ENCODE results near the gene ZNF331.

The ZNF331 gene

DNA sequence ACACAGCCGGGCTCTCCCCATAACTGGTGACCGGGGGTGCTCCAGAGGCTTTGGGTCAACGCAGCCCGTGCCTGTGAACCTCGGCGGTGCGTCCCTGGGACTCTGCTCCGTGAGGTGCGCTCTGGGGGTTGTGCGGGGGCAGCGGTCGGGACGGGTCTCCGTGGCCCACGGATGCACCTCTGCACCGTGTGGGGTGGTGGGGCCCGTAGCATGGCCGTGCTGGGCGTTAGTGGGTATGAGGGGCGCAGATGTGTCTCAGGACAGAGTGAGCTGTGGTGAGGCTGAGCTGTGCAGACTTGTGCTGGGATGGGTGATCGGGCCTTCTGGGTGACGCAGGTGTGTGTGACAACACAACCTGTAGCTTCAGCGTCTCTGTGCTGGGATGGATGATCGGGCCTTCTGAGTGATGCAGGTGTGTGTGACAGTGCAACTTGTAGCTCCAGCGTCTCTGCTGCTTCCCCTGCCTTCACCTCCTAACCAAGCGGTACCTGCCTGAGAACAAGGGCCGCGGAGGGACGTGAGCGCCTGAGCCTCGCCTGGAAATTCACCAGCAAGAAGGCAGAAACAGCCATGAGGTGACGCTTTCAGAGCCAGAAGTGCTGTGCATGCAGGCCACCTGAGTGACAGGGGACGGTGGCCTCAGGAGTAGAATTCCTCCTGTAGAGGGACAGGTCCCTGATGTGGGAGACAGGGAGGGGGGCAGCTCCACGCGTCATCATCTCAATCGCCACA is 599 bp downstream of the ZNF331 start:
- Histone ChIP-seq H3K4me1 (ENCODE audit: low read depth, poor library complexity, severe bottlenecking) (no peaks in the 10 kb centered on the region), H3K4me2 (no peak overlapping the region), H2AFZ (ENCODE audit: low read depth) (no peak overlapping the region), H3K36me3 (ENCODE audit: insufficient read depth) (no peaks in the 10 kb centered on the region), H3K4me3 (IDR thresholded peaks at IDR 0.05; ENCODE audit: insufficient read depth, low read depth, low read length) (no peak overlapping the region), H3K27me3 (ENCODE audit: insufficient read depth, low read depth) (no peaks in the 10 kb centered on the region), H3K79me2 (ENCODE audit: insufficient read depth, low read depth) (no peaks in the 10 kb centered on the region), H3K9ac (peak overlapping the region; percentile 27; the same call in 1 of the 2 replicates), H3K27ac (no peak overlapping the region), H4K20me1 (ENCODE audit: insufficient read depth) (no peaks in the 10 kb centered on the region)
- TF ChIP-seq, protein P1, sequence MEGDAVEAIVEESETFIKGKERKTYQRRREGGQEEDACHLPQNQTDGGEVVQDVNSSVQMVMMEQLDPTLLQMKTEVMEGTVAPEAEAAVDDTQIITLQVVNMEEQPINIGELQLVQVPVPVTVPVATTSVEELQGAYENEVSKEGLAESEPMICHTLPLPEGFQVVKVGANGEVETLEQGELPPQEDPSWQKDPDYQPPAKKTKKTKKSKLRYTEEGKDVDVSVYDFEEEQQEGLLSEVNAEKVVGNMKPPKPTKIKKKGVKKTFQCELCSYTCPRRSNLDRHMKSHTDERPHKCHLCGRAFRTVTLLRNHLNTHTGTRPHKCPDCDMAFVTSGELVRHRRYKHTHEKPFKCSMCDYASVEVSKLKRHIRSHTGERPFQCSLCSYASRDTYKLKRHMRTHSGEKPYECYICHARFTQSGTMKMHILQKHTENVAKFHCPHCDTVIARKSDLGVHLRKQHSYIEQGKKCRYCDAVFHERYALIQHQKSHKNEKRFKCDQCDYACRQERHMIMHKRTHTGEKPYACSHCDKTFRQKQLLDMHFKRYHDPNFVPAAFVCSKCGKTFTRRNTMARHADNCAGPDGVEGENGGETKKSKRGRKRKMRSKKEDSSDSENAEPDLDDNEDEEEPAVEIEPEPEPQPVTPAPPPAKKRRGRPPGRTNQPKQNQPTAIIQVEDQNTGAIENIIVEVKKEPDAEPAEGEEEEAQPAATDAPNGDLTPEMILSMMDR (conservative IDR thresholded peaks at IDR 0.05; ENCODE audit: low read depth, low read length), result no peak

DNA sequence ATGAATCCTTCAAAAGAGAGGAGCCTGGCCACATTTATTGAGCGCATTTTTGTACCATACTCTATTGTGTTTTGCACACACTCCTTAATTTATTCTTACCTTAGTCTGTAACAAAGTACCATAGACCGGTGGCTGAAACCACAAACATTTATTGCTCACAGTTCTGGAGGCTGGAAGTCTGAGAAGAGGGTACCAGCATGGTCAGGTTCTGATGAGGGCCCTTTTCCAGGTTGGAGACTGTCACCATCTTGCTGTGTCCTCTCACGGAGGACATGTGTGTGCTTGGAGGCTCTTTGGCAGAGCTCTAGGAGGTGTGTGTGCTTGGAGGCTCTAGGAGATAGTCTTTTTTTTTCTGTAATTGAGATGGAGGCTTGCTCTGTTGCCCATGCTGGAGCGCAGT is 2.1 kb downstream of the ZNF331 start:
- Histone ChIP-seq H3K36me3 (ENCODE audit: insufficient read depth) (no peaks in the 10 kb centered on the region), H3K27ac (no peak overlapping the region), H3K4me2 (no peak overlapping the region)

DNA sequence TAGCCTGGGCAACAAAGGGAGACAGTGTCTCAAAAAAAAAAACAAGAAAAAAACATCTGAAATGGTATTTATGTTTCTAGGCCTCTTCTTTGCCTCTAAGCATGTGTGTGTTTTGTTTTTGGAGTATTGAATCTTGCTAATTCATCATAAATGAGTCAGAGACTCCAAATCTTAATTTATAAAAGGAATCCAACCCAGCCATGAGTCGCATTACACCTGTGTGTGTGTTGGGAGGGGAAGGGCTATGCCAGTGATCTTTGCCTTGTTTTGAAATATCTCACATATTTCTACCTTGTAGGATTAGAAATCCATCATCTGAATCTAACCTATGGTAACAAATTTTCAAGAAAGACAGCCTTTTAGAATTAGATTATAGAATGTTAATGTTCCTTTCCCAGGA is 4.0 kb downstream of the ZNF331 start:
- Histone ChIP-seq H2AFZ (ENCODE audit: low read depth) (no peak overlapping the region), H3K36me3 (ENCODE audit: insufficient read depth) (no peaks in the 10 kb centered on the region), H3K4me2 (no peak overlapping the region), H3K4me1 (ENCODE audit: low read depth, poor library complexity, severe bottlenecking) (no peaks in the 10 kb centered on the region), H3K79me2 (ENCODE audit: insufficient read depth, low read depth) (no peaks in the 10 kb centered on the region), H3K27me3 (ENCODE audit: insufficient read depth, low read depth) (no peaks in the 10 kb centered on the region), H4K20me1 (ENCODE audit: insufficient read depth) (no peaks in the 10 kb centered on the region), H3K4me3 (IDR thresholded peaks at IDR 0.05; ENCODE audit: insufficient read depth, low read depth, low read length) (no peak overlapping the region), H3K9ac (no peak overlapping the region), H3K27ac (no peak overlapping the region)
- TF ChIP-seq, protein P1 (conservative IDR thresholded peaks at IDR 0.05; ENCODE audit: low read depth, low read length), result no peak

More for the DNA sequence above, 2.1 kb downstream of the ZNF331 start:
- H4K20me1 ChIP-seq (ENCODE audit: insufficient read depth), result no peaks in the 10 kb centered on the region
- H3K4me3 ChIP-seq (IDR thresholded peaks at IDR 0.05; ENCODE audit: insufficient read depth, low read depth, low read length), result no peak overlapping the region
- H3K79me2 ChIP-seq (ENCODE audit: insufficient read depth, low read depth), result no peaks in the 10 kb centered on the region
- TF ChIP-seq, protein P1 (conservative IDR thresholded peaks at IDR 0.05; ENCODE audit: low read depth, low read length), result no peak
- H2AFZ ChIP-seq (ENCODE audit: low read depth), result no peak overlapping the region
- no peaks in the 10 kb centered on the region for H3K27me3 ChIP-seq (ENCODE audit: insufficient read depth, low read depth)
- no peaks in the 10 kb centered on the region for H3K4me1 ChIP-seq (ENCODE audit: low read depth, poor library complexity, severe bottlenecking)
- no peak overlapping the region for H3K9ac ChIP-seq

DNA sequence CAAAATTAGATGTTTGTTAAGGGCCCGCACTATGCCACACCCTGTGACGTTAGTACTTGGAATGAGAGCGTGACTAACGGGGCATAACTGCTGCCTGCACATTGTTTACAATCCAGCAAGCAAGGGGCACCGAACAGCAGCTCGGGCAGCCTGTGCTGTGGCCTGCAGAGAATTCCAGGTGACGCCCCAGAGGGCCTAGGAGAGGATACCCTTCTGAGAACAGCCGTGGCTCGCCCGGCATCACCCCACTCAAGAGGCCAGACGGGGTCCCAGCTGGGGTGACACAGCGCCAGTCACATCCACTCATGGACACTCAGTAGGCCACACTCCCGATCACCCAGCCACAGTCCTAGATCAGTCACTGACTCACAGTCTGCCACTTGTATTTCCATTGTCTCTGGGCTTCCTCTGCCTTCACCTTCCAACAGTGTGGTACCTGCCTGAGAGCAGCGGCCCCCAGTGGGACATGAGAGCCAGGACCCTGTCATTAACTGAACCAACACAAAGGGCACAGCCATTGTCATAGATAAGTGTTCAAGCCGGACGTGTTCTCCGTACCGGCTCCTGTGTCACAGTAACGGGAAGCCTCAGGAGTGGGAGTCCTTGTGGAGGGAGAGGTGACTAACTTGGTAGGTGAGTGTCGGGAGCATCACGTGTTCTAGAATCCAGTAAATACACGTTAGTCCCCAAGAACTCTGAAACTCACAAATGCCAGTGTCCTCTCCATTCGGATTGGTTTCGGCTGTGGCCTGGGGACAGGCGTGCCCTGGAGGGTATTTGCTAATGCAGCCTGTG is 7.5 kb downstream of the ZNF331 start:
- Histone ChIP-seq H4K20me1 (ENCODE audit: insufficient read depth) (no peaks in the 10 kb centered on the region), H3K79me2 (ENCODE audit: insufficient read depth, low read depth) (no peaks in the 10 kb centered on the region), H3K4me3 (IDR thresholded peaks at IDR 0.05; ENCODE audit: insufficient read depth, low read depth, low read length) (no peak overlapping the region), H3K4me2 (no peak overlapping the region), H3K27me3 (ENCODE audit: insufficient read depth, low read depth) (no peaks in the 10 kb centered on the region; the same call in 1 of the 2 replicates), H3K4me1 (ENCODE audit: low read depth, poor library complexity, severe bottlenecking) (no peaks in the 10 kb centered on the region), H3K36me3 (ENCODE audit: insufficient read depth) (no peaks in the 10 kb centered on the region), H3K27ac (no peak overlapping the region), H3K9ac (no peak overlapping the region), H2AFZ (ENCODE audit: low read depth) (no peak overlapping the region)
- TF ChIP-seq, protein P1 (conservative IDR thresholded peaks at IDR 0.05; ENCODE audit: low read depth, low read length), result no peak
